ENCODE measurements around the gene LRRC49. TPM values are rescaled to one million over a fixed set of nuclear protein-coding genes. Genes with fewer than 3 reads are reported as not detected.

Gene LRRC49
- total RNA-seq, 1 donor from 2014 or later = 8.9 TPM

DNA sequence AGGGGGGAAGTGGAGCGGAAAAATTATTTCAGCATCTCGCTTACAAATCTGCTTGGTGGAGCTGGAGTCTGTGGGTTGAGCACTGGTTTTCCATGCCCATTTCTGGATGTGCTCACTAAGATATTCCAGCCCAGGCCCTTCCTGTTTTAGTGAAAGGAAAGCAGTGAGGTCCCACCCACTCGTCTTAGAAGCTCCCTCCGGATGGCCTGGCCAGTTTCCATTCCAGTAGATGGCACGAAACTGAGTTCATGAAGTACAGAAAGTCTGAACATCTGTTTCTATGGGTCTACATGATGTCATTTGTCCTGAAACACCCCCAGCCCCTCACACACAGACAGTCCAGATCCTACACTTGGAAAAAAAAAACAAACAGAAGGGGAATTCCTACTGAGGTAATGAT, 190.7 kb downstream of the LRRC49 start:
- H3K4me3 Mint-ChIP-seq (ENCODE audit: unreplicated experiment) = no peak overlapping the region
- peaks cover 12% of the 10 kb centered on the region for H3K9me3 Mint-ChIP-seq (ENCODE audit: unreplicated experiment)
- H3K27me3 Mint-ChIP-seq (ENCODE audit: unreplicated experiment) = peaks cover 44% of the 10 kb centered on the region
- no peak for DNase-seq (ENCODE audit: extremely low spot score, unreplicated experiment)
- H3K4me1 Mint-ChIP-seq (ENCODE audit: unreplicated experiment) = no peaks in the 10 kb centered on the region
- TF ChIP-seq, protein P1, sequence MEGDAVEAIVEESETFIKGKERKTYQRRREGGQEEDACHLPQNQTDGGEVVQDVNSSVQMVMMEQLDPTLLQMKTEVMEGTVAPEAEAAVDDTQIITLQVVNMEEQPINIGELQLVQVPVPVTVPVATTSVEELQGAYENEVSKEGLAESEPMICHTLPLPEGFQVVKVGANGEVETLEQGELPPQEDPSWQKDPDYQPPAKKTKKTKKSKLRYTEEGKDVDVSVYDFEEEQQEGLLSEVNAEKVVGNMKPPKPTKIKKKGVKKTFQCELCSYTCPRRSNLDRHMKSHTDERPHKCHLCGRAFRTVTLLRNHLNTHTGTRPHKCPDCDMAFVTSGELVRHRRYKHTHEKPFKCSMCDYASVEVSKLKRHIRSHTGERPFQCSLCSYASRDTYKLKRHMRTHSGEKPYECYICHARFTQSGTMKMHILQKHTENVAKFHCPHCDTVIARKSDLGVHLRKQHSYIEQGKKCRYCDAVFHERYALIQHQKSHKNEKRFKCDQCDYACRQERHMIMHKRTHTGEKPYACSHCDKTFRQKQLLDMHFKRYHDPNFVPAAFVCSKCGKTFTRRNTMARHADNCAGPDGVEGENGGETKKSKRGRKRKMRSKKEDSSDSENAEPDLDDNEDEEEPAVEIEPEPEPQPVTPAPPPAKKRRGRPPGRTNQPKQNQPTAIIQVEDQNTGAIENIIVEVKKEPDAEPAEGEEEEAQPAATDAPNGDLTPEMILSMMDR (IDR thresholded peaks at IDR 0.05) = no peak
- no peaks in the 10 kb centered on the region for H3K36me3 Mint-ChIP-seq (ENCODE audit: unreplicated experiment)
- no peak overlapping the region for H3K27ac Mint-ChIP-seq (ENCODE audit: unreplicated experiment)

DNA sequence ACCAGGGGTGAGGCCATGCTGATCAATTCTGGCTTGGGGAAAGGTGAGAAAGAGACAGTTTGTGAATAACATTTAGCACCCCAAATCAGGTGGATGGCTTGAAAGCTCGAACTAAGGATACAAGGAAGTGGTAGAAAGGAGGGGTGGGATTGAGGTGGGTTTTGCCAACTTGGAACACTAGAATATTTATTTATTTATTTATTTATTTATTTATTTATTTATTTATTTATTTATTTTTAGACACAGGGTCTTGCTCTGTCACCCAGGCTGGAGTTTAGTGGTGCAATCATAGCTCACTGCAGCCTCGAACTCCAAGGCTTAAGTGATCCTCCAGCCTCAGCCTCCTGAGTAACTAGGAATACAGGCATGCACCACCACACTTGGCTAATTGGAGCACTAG, 191.6 kb downstream of the LRRC49 start:
- Mint-ChIP-seq H3K4me3 (ENCODE audit: unreplicated experiment) (no peak overlapping the region), H3K4me1 (ENCODE audit: unreplicated experiment) (no peaks in the 10 kb centered on the region), H3K27ac (ENCODE audit: unreplicated experiment) (no peak overlapping the region), H3K27me3 (ENCODE audit: unreplicated experiment) (peaks cover 39% of the 10 kb centered on the region), H3K36me3 (ENCODE audit: unreplicated experiment) (no peaks in the 10 kb centered on the region), H3K9me3 (ENCODE audit: unreplicated experiment) (peaks cover 19% of the 10 kb centered on the region)
- TF ChIP-seq, protein P1 (IDR thresholded peaks at IDR 0.05) = no peak
- no peak for DNase-seq (ENCODE audit: extremely low spot score, unreplicated experiment)

DNA sequence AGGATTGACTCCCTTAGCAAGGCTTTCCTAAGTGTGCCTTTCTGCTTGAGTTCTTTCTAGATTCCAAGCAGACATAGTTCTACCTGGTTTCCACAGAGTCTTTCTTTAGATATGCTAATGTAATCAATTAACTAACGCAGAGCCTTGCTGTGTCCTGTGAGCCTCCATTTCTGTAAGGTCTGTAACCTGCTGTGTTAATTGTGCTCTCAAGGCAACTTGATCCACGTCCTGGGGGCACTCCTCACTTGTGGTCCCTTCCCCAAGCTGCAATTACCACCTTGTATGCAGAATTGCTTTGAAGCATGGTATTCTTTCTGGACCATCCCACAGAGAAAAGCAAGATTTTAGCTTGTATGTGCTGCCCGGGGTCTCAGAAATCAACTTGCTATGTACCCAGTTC, 193.2 kb downstream of the LRRC49 start:
- DNase-seq (ENCODE audit: extremely low spot score, unreplicated experiment) = no peak
- Mint-ChIP-seq H3K27ac (ENCODE audit: unreplicated experiment) (no peak overlapping the region), H3K4me1 (ENCODE audit: unreplicated experiment) (no peaks in the 10 kb centered on the region), H3K4me3 (ENCODE audit: unreplicated experiment) (no peak overlapping the region), H3K9me3 (ENCODE audit: unreplicated experiment) (peaks cover 19% of the 10 kb centered on the region), H3K27me3 (ENCODE audit: unreplicated experiment) (peaks cover 45% of the 10 kb centered on the region), H3K36me3 (ENCODE audit: unreplicated experiment) (no peaks in the 10 kb centered on the region)
- TF ChIP-seq, protein P1 (IDR thresholded peaks at IDR 0.05) = no peak

DNA sequence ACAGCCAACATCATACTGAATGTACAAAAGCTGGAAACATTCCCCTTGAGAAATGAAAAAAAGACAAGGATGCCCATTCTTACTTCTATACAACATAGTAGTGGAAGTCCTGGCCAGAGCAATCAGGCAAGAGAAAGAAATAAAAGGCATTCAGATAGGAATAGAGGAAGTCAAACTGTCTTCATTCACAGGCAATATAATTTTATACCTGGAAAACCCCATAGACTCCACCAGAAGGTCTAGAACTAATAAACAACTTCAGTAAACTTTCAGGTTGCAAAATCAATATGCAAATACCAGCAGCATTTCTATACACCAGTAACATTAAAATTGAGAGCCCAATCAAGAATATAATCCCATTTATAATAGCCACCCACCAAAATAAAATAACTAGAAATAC, 195.5 kb downstream of the LRRC49 start:
- peaks cover 19% of the 10 kb centered on the region for H3K9me3 Mint-ChIP-seq (ENCODE audit: unreplicated experiment)
- no peaks in the 10 kb centered on the region for H3K4me1 Mint-ChIP-seq (ENCODE audit: unreplicated experiment)
- TF ChIP-seq, protein P1 (IDR thresholded peaks at IDR 0.05) = no peak
- peaks cover 47% of the 10 kb centered on the region for H3K27me3 Mint-ChIP-seq (ENCODE audit: unreplicated experiment)
- no peak for DNase-seq (ENCODE audit: extremely low spot score, unreplicated experiment)
- no peak overlapping the region for H3K27ac Mint-ChIP-seq (ENCODE audit: unreplicated experiment)
- no peak overlapping the region for H3K4me3 Mint-ChIP-seq (ENCODE audit: unreplicated experiment)
- H3K36me3 Mint-ChIP-seq (ENCODE audit: unreplicated experiment) = no peaks in the 10 kb centered on the region

DNA sequence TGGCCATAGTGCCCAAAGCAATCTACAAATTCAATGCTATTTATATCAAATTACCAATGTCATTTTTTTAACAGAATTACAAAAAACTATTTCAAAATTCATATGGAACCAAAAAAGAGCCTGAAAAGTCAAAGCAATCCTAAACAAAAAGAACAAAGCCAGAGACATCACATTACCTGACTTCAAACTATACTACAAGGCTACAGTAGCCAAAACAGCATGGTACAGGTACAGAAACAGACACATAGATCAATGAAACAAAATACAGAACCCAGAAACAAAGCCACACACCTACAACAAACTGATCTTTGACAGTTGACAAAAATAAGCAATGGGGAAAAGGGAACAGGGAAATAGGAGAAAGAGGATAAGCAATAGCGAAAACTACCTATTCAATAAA, 196.1 kb downstream of the LRRC49 start:
- no peak for DNase-seq (ENCODE audit: extremely low spot score, unreplicated experiment)
- H3K9me3 Mint-ChIP-seq (ENCODE audit: unreplicated experiment) = peaks cover 19% of the 10 kb centered on the region
- H3K27me3 Mint-ChIP-seq (ENCODE audit: unreplicated experiment) = peaks cover 47% of the 10 kb centered on the region
- TF ChIP-seq, protein P1 (IDR thresholded peaks at IDR 0.05) = no peak
- no peak overlapping the region for H3K4me3 Mint-ChIP-seq (ENCODE audit: unreplicated experiment)
- no peak overlapping the region for H3K27ac Mint-ChIP-seq (ENCODE audit: unreplicated experiment)
- H3K36me3 Mint-ChIP-seq (ENCODE audit: unreplicated experiment) = peaks cover under 1% of the 10 kb centered on the region
- peaks cover 5% of the 10 kb centered on the region for H3K4me1 Mint-ChIP-seq (ENCODE audit: unreplicated experiment)
